ENCODE results near the gene UIMC1. TPM values are rescaled to one million over a fixed set of nuclear protein-coding genes. Genes with fewer than 3 reads are reported as not detected.
"Not testable (repeated sequence)": the region's sequence is repeated elsewhere in the genome, so short reads cannot be mapped to it uniquely, and the experiment has no call there.

UIMC1 gene
- total RNA-seq: 10 to 100 TPM; 52.8 to 54.1 TPM

DNA sequence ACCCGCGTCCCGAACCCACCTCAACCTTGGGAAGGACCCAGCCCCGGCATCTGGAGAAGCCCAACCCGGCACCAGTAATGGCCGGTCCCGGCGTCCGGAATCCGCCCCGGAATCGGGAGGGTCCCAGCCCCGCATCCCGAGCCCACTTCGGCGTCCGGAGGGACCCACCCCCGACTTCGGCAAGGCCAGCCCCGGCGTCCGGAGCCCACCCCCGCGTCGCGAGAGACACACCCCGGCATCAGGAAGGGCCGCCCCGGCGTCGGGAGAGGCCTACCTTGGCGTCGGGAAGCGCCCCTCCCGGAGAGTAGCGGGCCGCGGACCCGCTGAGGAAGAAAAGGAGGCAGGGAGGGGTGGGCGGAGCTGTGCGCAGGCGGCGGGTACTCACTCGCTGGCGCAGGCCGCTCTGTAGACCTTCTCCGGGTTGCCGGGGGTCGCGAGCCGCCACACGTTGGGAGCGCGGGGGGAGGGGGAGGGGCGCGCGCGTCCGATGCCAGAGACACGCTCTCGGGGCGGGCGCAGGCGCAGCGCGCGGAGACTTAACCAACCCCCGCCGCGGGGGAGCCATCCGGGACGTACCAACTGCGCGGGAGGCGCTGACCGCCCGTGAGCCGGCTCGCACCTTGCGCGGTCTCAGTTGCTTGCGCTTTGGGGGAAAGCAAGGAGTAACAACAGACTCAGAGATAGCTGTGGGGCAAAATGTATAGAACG, at the start of gene UIMC1:
UIMC1 (minus strand) TSS at position 515 of the 708 bp plus-strand sequence. CDS start 24,164 bp downstream, outside the sequence.
- H3K4me3 Mint-ChIP-seq: peak within 1 kb of the TSS; percentile 87
- DNase-seq (peak; percentile 97), ATAC-seq (ENCODE audit: low read depth) (peak; percentile 90)
- H3K36me3 Mint-ChIP-seq: peaks cover 3% of the 10 kb centered on the region
- peak within 1 kb of the TSS; percentile 94 for H3K27ac Mint-ChIP-seq
- no peaks in the 10 kb centered on the region for H3K27me3 Mint-ChIP-seq
- POLR2A ChIA-PET: interaction anchor here (0.7 to 1.8 kb wide), 9 partner anchors 13 to 1350 kb away, joined by 3 to 8 read pairs (median 3); partner anchors contain the start of gene ZNF346
- H3K4me1 Mint-ChIP-seq: peaks cover 21% of the 10 kb centered on the region
- no peaks in the 10 kb centered on the region for H3K9me3 Mint-ChIP-seq

DNA sequence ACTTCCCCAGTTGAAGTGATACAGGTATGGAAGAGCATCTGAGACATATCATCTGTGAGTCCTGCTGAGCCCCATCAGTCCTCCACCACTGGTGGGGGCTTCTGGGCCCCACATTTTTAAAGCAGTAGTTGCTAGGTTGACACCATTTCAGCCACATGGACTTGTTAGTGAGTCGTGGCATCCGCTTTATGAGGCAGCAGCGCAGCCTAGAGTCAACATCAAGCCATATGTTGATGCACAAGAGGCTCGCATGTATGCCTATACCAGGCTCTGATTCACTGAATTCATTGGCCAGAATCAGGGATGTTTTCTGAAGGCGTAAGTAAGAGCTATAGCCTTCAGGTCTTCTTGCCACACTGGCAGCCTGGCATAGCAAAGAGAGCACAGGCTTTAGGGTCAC, 42.7 kb upstream of the UIMC1 start:
- DNase-seq (no peak), ATAC-seq (ENCODE audit: low read depth) (no peak)
- Mint-ChIP-seq H3K27me3 (no peaks in the 10 kb centered on the region), H3K27ac (no peak overlapping the region), H3K4me1 (no peaks in the 10 kb centered on the region), H3K36me3 (peaks cover 22% of the 10 kb centered on the region), H3K4me3 (no peak overlapping the region), H3K9me3 (no peaks in the 10 kb centered on the region)
- POLR2A ChIA-PET: no interaction called here

GRCh38 chr5:177048531-177048930, 42.0 kb upstream of the UIMC1 start:
- H3K4me3 Mint-ChIP-seq; ATAC-seq (ENCODE audit: low read depth); H3K27me3 Mint-ChIP-seq; DNase-seq; POLR2A ChIA-PET; H3K27ac Mint-ChIP-seq; H3K9me3 Mint-ChIP-seq; H3K4me1 Mint-ChIP-seq: not testable (repeated sequence)
- peaks cover 22% of the 10 kb centered on the region for H3K36me3 Mint-ChIP-seq

- no peak for ATAC-seq (ENCODE audit: low read depth)
- no peaks in the 10 kb centered on the region for H3K27me3 Mint-ChIP-seq
- H3K9me3 Mint-ChIP-seq: no peaks in the 10 kb centered on the region
- no peaks in the 10 kb centered on the region for H3K4me1 Mint-ChIP-seq
- no peak overlapping the region for H3K4me3 Mint-ChIP-seq
- H3K36me3 Mint-ChIP-seq: peaks cover 15% of the 10 kb centered on the region
- POLR2A ChIA-PET: interaction anchor here (1.2 kb wide), 1 partner anchor 19 kb away, joined by 3 read pairs; no protein-coding TSS in a partner anchor
- DNase-seq: no peak
- no peak overlapping the region for H3K27ac Mint-ChIP-seq
These were observed 39.1 kb upstream of the UIMC1 start for GRCh38 chr5:177045631-177046030.

GRCh38 chr5:177044641-177045040, 38.1 kb upstream of the UIMC1 start:
- no peaks in the 10 kb centered on the region for H3K27me3 Mint-ChIP-seq
- H3K4me1 Mint-ChIP-seq: no peaks in the 10 kb centered on the region
- no peak for DNase-seq
- H3K9me3 Mint-ChIP-seq: no peaks in the 10 kb centered on the region
- POLR2A ChIA-PET: interaction anchor here (0.6 kb wide), 1 partner anchor 13 kb away, joined by 3 read pairs; no protein-coding TSS in a partner anchor
- ATAC-seq (ENCODE audit: low read depth): no peak
- no peak overlapping the region for H3K27ac Mint-ChIP-seq
- peaks cover 15% of the 10 kb centered on the region for H3K36me3 Mint-ChIP-seq
- no peak overlapping the region for H3K4me3 Mint-ChIP-seq

DNA sequence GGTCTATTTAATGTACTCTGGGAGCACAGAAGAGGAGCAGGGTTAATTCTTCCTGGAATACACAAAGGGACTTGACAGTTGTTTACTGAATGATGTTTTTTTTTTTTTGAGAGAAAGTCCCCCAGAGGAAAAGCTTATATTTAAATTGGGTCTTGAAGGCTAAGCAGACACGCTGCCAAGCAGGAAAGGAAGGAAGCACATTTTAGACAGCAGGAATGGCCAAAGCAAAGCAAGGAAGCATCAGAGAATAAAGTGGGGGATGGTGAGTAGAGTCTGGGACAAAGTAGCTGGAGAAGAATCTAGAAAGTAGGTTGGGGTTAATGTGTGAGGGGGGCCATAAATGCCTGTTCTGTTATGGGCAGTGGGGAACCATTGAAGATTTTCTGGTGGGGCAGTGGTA, 37.4 kb upstream of the UIMC1 start:
- Mint-ChIP-seq H3K4me3 (no peak overlapping the region), H3K36me3 (peaks cover 15% of the 10 kb centered on the region), H3K27ac (no peak overlapping the region), H3K27me3 (no peaks in the 10 kb centered on the region), H3K4me1 (no peaks in the 10 kb centered on the region), H3K9me3 (no peaks in the 10 kb centered on the region)
- ATAC-seq (ENCODE audit: low read depth) (no peak), DNase-seq (no peak)
- POLR2A ChIA-PET: interaction anchor here (0.5 to 0.6 kb wide), 2 partner anchors 12 to 143 kb away, joined by 3 read pairs; no protein-coding TSS in a partner anchor

- POLR2A ChIA-PET: no interaction called here
- no peak overlapping the region for H3K27ac Mint-ChIP-seq
These were observed 36.5 kb upstream of the UIMC1 start for GRCh38 chr5:177043114-177043513.

GRCh38 chr5:177041936-177042335, 35.4 kb upstream of the UIMC1 start:
- no peak for ATAC-seq (ENCODE audit: low read depth)
- peaks cover 6% of the 10 kb centered on the region for H3K36me3 Mint-ChIP-seq
- H3K27me3 Mint-ChIP-seq: no peaks in the 10 kb centered on the region
- no peaks in the 10 kb centered on the region for H3K9me3 Mint-ChIP-seq
- H3K27ac Mint-ChIP-seq: no peak overlapping the region
- H3K4me3 Mint-ChIP-seq: no peak overlapping the region
- POLR2A ChIA-PET: no interaction called here
- no peaks in the 10 kb centered on the region for H3K4me1 Mint-ChIP-seq
- DNase-seq: no peak

More at GRCh38 chr5:177043114-177043513, 36.5 kb upstream of the UIMC1 start:
- no peaks in the 10 kb centered on the region for H3K4me1 Mint-ChIP-seq
- no peaks in the 10 kb centered on the region for H3K27me3 Mint-ChIP-seq
- DNase-seq (no peak), ATAC-seq (ENCODE audit: low read depth) (no peak)
- no peak overlapping the region for H3K4me3 Mint-ChIP-seq
- H3K9me3 Mint-ChIP-seq: no peaks in the 10 kb centered on the region
- H3K36me3 Mint-ChIP-seq: peaks cover 12% of the 10 kb centered on the region

DNA sequence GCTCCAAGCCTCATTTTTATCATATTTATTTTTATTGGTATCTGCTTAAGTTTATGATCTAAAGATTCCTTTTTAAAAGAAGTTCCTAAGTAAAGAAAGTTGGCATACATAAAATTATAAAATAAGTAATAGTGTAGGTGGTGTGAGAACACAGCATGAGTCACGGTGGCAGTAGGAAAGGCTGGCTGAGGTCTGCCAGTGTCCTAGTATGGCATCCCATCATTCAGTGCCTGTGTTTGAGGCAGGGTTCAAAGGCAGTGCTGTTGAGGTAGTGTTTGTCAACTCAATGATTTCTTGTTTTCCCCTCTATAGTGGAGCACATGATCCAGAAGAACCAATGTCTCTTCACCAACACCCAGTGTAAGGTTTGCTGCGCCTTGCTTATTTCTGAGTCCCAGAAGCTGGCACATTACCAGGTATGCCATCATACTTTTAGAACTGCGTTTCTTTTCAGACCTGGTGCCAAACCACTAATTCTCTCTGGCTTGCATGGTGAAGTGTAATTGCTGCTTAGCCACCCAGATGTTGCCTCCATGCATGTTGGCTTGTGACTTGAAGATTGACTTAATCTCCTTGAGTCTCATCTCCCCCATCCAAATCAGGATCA, 34.3 kb upstream of the UIMC1 start:
- no peak for DNase-seq
- peaks cover 6% of the 10 kb centered on the region for H3K4me1 Mint-ChIP-seq
- no peaks in the 10 kb centered on the region for H3K9me3 Mint-ChIP-seq
- no peak overlapping the region for H3K27ac Mint-ChIP-seq
- POLR2A ChIA-PET: no interaction called here
- ATAC-seq (ENCODE audit: low read depth): no peak
- peaks cover 9% of the 10 kb centered on the region for H3K36me3 Mint-ChIP-seq
- H3K4me3 Mint-ChIP-seq: no peak overlapping the region
- H3K27me3 Mint-ChIP-seq: no peaks in the 10 kb centered on the region

- POLR2A ChIA-PET: no interaction called here
- ATAC-seq (ENCODE audit: low read depth) (no peak), DNase-seq (no peak)
- no peak overlapping the region for H3K4me3 Mint-ChIP-seq
- H3K27me3 Mint-ChIP-seq: no peaks in the 10 kb centered on the region
- H3K9me3 Mint-ChIP-seq: no peaks in the 10 kb centered on the region
- peaks cover 11% of the 10 kb centered on the region for H3K4me1 Mint-ChIP-seq
- no peak overlapping the region for H3K27ac Mint-ChIP-seq
- H3K36me3 Mint-ChIP-seq: peaks cover 23% of the 10 kb centered on the region
These were observed 30.3 kb upstream of the UIMC1 start for GRCh38 chr5:177036921-177037320.

- H3K4me1 Mint-ChIP-seq: peaks cover 13% of the 10 kb centered on the region
- H3K9me3 Mint-ChIP-seq: peaks cover 2% of the 10 kb centered on the region
- ATAC-seq (ENCODE audit: low read depth) (no peak), DNase-seq (no peak)
- H3K27me3 Mint-ChIP-seq: no peaks in the 10 kb centered on the region
- H3K4me3 Mint-ChIP-seq: no peak overlapping the region
- H3K36me3 Mint-ChIP-seq: peaks cover 27% of the 10 kb centered on the region
- H3K27ac Mint-ChIP-seq: no peak overlapping the region
- POLR2A ChIA-PET: interaction anchor here (0.8 kb wide), 1 partner anchor 31 kb away, joined by 4 read pairs; no protein-coding TSS in a partner anchor
These were observed 29.9 kb upstream of the UIMC1 start for GRCh38 chr5:177036443-177036842.

DNA sequence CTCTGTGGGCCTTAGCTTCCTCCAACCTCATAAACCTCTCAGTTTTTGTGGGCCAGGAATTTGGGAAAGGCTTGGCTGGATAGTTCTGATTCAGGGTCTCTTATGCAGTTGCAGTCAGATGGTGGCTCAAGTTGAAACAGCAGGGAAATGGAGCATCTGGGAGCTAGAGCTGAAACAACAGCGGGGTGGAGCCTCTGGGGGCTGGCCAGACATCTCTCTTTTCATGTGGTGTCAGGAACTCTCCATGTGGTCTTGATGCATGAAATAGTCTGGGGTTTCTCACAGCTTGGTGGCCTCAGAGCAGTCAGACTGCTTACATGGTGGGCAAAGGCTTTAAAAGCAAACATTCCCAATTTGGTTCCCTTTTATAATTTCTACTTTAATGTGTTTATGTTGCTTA, 29.4 kb upstream of the UIMC1 start:
- Mint-ChIP-seq H3K27ac (peak overlapping the region; percentile 30), H3K27me3 (no peaks in the 10 kb centered on the region), H3K36me3 (peaks cover 30% of the 10 kb centered on the region), H3K9me3 (peaks cover 4% of the 10 kb centered on the region), H3K4me3 (peak overlapping the region; percentile 31), H3K4me1 (peaks cover 13% of the 10 kb centered on the region)
- ATAC-seq (ENCODE audit: low read depth) (peak; percentile 74), DNase-seq (no peak)
- POLR2A ChIA-PET: interaction anchor here (0.8 kb wide), 1 partner anchor 31 kb away, joined by 4 read pairs; no protein-coding TSS in a partner anchor

GRCh38 chr5:177029498-177029897, 22.9 kb upstream of the UIMC1 start:
- Mint-ChIP-seq H3K27ac (no peak overlapping the region), H3K36me3 (peaks cover 47% of the 10 kb centered on the region), H3K4me3 (no peak overlapping the region), H3K27me3 (no peaks in the 10 kb centered on the region), H3K4me1 (peaks cover 17% of the 10 kb centered on the region), H3K9me3 (peaks cover 6% of the 10 kb centered on the region)
- POLR2A ChIA-PET: no interaction called here
- DNase-seq (no peak), ATAC-seq (ENCODE audit: low read depth) (no peak)

GRCh38 chr5:177027665-177028064, 21.1 kb upstream of the UIMC1 start:
- Mint-ChIP-seq H3K4me1 (peaks cover 23% of the 10 kb centered on the region), H3K36me3 (peaks cover 39% of the 10 kb centered on the region), H3K27me3 (no peaks in the 10 kb centered on the region), H3K4me3 (no peak overlapping the region), H3K9me3 (peaks cover 6% of the 10 kb centered on the region), H3K27ac (no peak overlapping the region)
- DNase-seq (no peak), ATAC-seq (ENCODE audit: low read depth) (no peak)
- POLR2A ChIA-PET: interaction anchor here (0.7 kb wide), 2 partner anchors 24 to 377 kb away, joined by 3 read pairs; no protein-coding TSS in a partner anchor

All from activated naive CD8-positive, alpha-beta T cell treated with anti-CD3 and anti-CD28 coated beads, Interleukin-2, amount 10 ng/mL, durations not matched to agents 7 days and 5 days (primary cell).